Nephron (organoid): ENCODE measurements around the gene VIPR2.

Source experiments
- H3K27ac Mint-ChIP-seq, 3 experiments: 2 replicates each; pipeline ENCODE4 v1.8.0; 2020; ENCODE audit warnings: mixed read lengths in 3 of 3, mild to moderate bottlenecking in 2 of 3, moderate library complexity in 1 of 3
- H3K27me3 Mint-ChIP-seq: 2 replicates; pipeline ENCODE4 v1.8.0; 2021; ENCODE audit warnings: low read depth, mild to moderate bottlenecking, moderate library complexity, mixed read lengths
- H3K36me3 Mint-ChIP-seq: 2 replicates; pipeline ENCODE4 v1.8.0; 2020; ENCODE audit warnings: low read depth, mixed read lengths
- H3K4me1 Mint-ChIP-seq: 2 replicates; pipeline ENCODE4 v1.8.0; 2020; ENCODE audit warnings: mixed read lengths
- H3K4me3 Mint-ChIP-seq, 3 experiments: 2 replicates each; pipeline ENCODE4 v1.8.0; 2020; ENCODE audit warnings: mild to moderate bottlenecking in 3 of 3, mixed read lengths in 3 of 3, moderate library complexity in 2 of 3
- H3K9me3 Mint-ChIP-seq: 2 replicates; pipeline ENCODE4 v1.8.0; 2020; ENCODE audit warnings: mixed read lengths
- TF ChIP-seq, protein P1 (sequence below), 3 experiments: fragments of 200-600 bp; sonication (generic); IDR thresholded peaks; one replicate each; pipeline ENCODE4 v1.5.0; 2021; ENCODE audit warnings: antibody characterized with exemption in 3 of 3; ENCODE audit not compliant: unreplicated experiment in 3 of 3

The VIPR2 gene

DNA sequence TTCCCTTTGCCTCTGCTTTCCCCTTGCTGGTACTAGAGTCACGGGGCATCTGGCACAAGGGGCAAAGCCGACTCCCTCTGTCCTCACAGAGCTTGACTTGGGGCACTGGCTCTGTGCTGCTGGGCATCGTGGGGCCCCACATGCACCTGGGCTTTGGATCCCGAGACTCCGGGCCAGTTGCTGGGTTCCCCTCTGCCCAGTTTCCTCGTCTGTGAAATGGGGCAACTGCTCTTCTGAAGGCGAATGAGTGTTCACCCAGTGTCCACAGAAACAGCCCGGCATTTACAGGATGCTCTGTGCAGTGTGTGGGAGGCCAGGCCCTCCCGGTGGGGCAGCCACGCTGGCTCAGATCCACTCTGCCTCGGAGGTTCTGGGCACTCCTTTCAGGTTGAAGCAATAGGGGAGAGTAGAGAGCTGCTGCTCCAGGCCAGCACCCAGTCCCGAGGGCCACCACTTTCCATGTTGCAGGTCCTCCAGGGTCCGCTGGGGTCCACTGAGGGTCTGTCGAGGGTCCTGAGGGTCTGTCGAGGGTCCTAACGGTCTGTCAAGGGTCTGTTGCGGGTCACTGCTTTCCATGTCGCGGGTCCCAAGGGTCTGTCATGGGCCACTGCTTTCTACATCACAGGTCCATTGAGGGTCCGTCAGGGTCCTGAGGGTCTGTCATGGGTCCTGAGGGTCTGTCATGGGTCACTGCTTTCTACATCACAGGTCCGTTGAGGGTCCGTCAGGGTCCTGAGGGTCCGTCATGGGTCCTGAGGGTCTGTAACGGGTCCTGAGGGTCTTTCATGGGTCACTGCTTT is 103.6 kb downstream of the VIPR2 start:
- TF ChIP-seq, protein P1, sequence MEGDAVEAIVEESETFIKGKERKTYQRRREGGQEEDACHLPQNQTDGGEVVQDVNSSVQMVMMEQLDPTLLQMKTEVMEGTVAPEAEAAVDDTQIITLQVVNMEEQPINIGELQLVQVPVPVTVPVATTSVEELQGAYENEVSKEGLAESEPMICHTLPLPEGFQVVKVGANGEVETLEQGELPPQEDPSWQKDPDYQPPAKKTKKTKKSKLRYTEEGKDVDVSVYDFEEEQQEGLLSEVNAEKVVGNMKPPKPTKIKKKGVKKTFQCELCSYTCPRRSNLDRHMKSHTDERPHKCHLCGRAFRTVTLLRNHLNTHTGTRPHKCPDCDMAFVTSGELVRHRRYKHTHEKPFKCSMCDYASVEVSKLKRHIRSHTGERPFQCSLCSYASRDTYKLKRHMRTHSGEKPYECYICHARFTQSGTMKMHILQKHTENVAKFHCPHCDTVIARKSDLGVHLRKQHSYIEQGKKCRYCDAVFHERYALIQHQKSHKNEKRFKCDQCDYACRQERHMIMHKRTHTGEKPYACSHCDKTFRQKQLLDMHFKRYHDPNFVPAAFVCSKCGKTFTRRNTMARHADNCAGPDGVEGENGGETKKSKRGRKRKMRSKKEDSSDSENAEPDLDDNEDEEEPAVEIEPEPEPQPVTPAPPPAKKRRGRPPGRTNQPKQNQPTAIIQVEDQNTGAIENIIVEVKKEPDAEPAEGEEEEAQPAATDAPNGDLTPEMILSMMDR (IDR thresholded peaks at IDR 0.05; ENCODE audit: unreplicated experiment in 3 of 3): no peak
- H3K9me3 Mint-ChIP-seq: peaks cover 19% of the 10 kb centered on the region
- no peak overlapping the region for H3K4me3 Mint-ChIP-seq
- peaks cover 9% of the 10 kb centered on the region for H3K4me1 Mint-ChIP-seq
- H3K27ac Mint-ChIP-seq: no peak overlapping the region
- no peaks in the 10 kb centered on the region for H3K36me3 Mint-ChIP-seq
- H3K27me3 Mint-ChIP-seq: peaks cover 6% of the 10 kb centered on the region

DNA sequence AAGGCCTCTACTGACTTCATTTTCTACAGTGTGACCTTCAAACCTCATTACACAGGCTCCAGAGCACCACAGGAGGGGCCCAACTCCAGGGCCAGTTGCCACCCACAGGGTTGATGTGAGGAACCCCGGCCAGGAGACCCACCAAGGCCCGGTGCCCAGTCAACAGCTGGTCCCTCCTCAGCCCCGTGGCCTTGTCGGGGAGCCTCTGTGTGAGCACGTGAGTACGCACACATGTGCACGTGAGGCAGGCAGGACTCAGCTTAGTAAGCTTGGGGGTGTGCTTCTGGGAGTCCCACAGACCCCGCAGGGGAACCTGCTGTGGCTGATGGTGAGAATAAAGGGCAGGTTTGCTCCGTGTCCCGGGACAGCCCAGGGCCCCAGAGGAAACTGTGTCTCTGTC is 104.5 kb downstream of the VIPR2 start:
- TF ChIP-seq, protein P1 (IDR thresholded peaks at IDR 0.05; ENCODE audit: unreplicated experiment in 3 of 3): no peak
- Mint-ChIP-seq H3K4me3 (no peak overlapping the region), H3K27me3 (peaks cover 12% of the 10 kb centered on the region), H3K27ac (no peak overlapping the region), H3K36me3 (no peaks in the 10 kb centered on the region), H3K4me1 (peaks cover 9% of the 10 kb centered on the region), H3K9me3 (peaks cover 19% of the 10 kb centered on the region)

DNA sequence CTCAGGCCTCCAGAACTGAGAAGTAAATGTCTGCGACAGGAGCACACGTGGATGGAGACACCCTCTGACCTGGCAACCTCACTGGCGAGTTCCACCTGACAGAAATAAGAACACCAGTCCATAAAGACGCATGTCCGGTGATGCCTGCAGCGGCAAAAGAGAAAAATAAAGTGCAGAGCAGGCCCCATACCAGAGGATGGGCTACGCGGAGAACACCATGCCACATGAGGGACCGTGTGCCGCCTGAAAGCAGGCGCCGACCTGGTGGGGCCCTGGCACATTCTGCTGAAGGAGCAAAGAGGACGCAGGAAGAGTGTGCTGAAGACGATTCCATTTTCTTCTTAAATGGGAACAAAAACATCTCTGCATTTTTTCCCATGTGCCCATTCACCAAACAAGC is 105.0 kb downstream of the VIPR2 start:
- Mint-ChIP-seq H3K4me1 (peaks cover 9% of the 10 kb centered on the region), H3K27me3 (peaks cover 12% of the 10 kb centered on the region), H3K27ac (no peak overlapping the region), H3K9me3 (peaks cover 19% of the 10 kb centered on the region), H3K36me3 (no peaks in the 10 kb centered on the region), H3K4me3 (no peak overlapping the region)
- TF ChIP-seq, protein P1 (IDR thresholded peaks at IDR 0.05; ENCODE audit: unreplicated experiment in 3 of 3): no peak

DNA sequence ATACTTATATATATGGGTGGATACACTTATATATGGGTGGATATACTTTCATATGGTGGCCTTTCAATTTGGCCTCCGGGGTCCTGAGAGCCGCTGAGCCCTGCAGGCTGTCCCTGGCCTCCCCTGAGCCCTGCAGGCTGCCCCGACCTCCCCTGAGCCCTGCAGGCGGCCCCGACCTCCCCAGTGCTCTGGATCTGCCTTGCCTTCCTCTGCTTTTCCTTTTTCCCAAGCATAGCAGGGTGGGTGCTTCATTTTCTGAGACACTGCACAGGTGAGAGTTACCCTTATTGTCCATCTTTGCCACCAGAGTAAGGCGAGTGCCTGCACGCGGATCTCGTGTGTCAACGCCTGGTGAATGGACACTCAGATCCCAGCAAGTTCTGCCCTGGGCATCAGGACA is 106.6 kb downstream of the VIPR2 start:
- no peak overlapping the region for H3K4me3 Mint-ChIP-seq
- peaks cover 18% of the 10 kb centered on the region for H3K27me3 Mint-ChIP-seq
- H3K4me1 Mint-ChIP-seq: peaks cover 9% of the 10 kb centered on the region
- no peaks in the 10 kb centered on the region for H3K36me3 Mint-ChIP-seq
- peaks cover 10% of the 10 kb centered on the region for H3K9me3 Mint-ChIP-seq
- TF ChIP-seq, protein P1 (IDR thresholded peaks at IDR 0.05; ENCODE audit: unreplicated experiment in 3 of 3): no peak
- no peak overlapping the region for H3K27ac Mint-ChIP-seq

DNA sequence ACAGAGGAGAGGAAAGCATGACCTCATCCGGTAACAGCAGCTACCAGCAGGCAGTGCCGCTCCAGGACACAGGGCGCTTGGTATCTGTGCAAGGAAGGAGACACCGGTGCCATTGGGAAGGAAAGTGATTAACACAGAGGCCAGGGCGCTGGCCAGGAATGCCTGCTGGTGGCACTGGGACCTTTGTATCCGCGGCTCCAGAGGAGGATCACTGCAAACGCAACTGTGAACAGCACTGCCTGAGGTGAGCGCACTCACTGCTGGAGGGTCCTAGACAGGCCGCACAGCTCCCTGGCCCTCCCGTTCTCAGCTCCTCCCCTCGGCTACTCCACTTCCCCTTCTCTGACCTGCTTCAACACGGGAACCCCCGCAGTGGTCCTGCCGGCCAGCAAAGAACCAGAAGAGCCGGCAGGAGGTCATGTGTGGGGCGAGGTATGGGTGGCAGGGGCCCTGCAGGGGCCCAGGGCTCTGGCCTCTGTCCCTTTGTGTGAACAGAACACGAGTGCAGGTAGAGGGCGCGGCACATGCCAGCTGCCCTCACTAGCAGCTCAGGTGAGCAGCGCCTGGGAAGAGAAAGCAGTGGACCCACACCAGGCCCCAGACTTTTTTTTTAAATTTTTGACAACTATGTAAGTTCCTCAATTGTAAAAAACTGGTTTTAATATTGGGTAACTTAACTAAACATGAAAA is 107.6 kb downstream of the VIPR2 start:
- TF ChIP-seq, protein P1 (IDR thresholded peaks at IDR 0.05; ENCODE audit: unreplicated experiment in 3 of 3): no peak
- H3K27me3 Mint-ChIP-seq: peaks cover 19% of the 10 kb centered on the region
- H3K36me3 Mint-ChIP-seq: no peaks in the 10 kb centered on the region
- peaks cover 6% of the 10 kb centered on the region for H3K9me3 Mint-ChIP-seq
- no peak overlapping the region for H3K4me3 Mint-ChIP-seq
- no peak overlapping the region for H3K27ac Mint-ChIP-seq
- H3K4me1 Mint-ChIP-seq: peaks cover 13% of the 10 kb centered on the region
